Testis (tissue), 2 donors: Measurements from ENCODE around the gene CGNL1.

Source experiments
- CTCF ChIP-seq, 3 experiments: fragments of 450-650 bp in 2 of 3; fragments of 200-600 bp in 1 of 3; sonication (generic) in 1 of 3; IDR thresholded peaks; one replicate each; pipeline ENCODE4 v1.5.1; 2016 to 2019; ENCODE audit warnings: antibody characterized with exemption in 3 of 3, mild to moderate bottlenecking in 2 of 3, moderate library complexity in 1 of 3
- POLR2A ChIP-seq: fragments of 450-650 bp; IDR thresholded peaks from one replicate; pipeline ENCODE4 v1.6.1; 2017; ENCODE audit warnings: antibody characterized with exemption, mild to moderate bottlenecking, moderate library complexity

- TF ChIP-seq CTCF (IDR thresholded peaks at IDR 0.05) (no peak), POLR2A (no peak)
These were observed 150.3 kb downstream of the CGNL1 start for GRCh38 chr15:57526615-57527014.
